Suprapubic skin (tissue), 4 donors: ENCODE results near the gene AGRP. TPM values are rescaled to one million over a fixed set of nuclear protein-coding genes. Genes with fewer than 3 reads are reported as not detected.
A peak's percentile ranks its signal among the peaks of the same experiment; 100 is the strongest.

Source experiments
- DNase-seq, 2 donors: peaks; one replicate each; pipeline ENCODE4 v3.0.0-alpha.2; 2019; ENCODE audit warnings: low spot score in 2 of 2
- H3K27ac ChIP-seq: fragments of 200-600 bp; sonication (generic); one replicate; pipeline ENCODE4 v1.5.1; 2019
- H3K27me3 ChIP-seq: fragments of 200-600 bp; sonication (generic); one replicate; pipeline ENCODE4 v1.5.1; 2019
- H3K36me3 ChIP-seq: fragments of 200-600 bp; sonication (generic); one replicate; pipeline ENCODE4 v1.5.1; 2019
- H3K4me1 ChIP-seq: fragments of 200-600 bp; sonication (generic); one replicate; pipeline ENCODE4 v1.5.1; 2019
- H3K4me3 ChIP-seq: fragments of 200-600 bp; sonication (generic); one replicate; pipeline ENCODE4 v1.5.1; 2019; ENCODE audit warnings: mild to moderate bottlenecking
- H3K9me3 ChIP-seq: fragments of 200-600 bp; sonication (generic); one replicate; pipeline ENCODE4 v1.5.1; 2019
- EP300 ChIP-seq: sonication (generic); formaldehyde crosslinking; IDR thresholded peaks from one replicate; pipeline ENCODE4 v1.6.1; 2017; ENCODE audit warnings: antibody characterized with exemption
- POLR2A ChIP-seq, 2 donors: fragments of 450-650 bp; IDR thresholded peaks; one replicate each; pipeline ENCODE4 v1.6.1; 2017; ENCODE audit warnings: antibody characterized with exemption in 2 of 2, mild to moderate bottlenecking in 2 of 2, moderate library complexity in 2 of 2
- POLR2AphosphoS5 ChIP-seq, 3 donors: sonication (generic); formaldehyde crosslinking; IDR thresholded peaks; one replicate each; pipeline ENCODE4 v1.6.1; 2017; ENCODE audit warnings: antibody characterized with exemption in 3 of 3
- WGBS: methylation state at CpG from one replicate; pipeline ENCODE4 v1.1.5; 2018; 5-methylcytosine and 5-hydroxymethylcytosine counted together
- total RNA-seq, 4 donors: library from RNA; depleted of rRNA; stranded (reverse); fragments of >200 nt; gene quantifications; one replicate each; pipeline ENCODE4 v1.1.0, GENCODE V29; 2016
- TF ChIP-seq, protein P1 (sequence below), 2 donors: fragments of 200-600 bp in 1 of 2; fragments of 450-650 bp in 1 of 2; sonication (generic) in 1 of 2; IDR thresholded peaks; one replicate each; pipeline ENCODE4 v1.5.1; 2016 to 2019; ENCODE audit warnings: antibody characterized with exemption in 2 of 2, mild to moderate bottlenecking in 1 of 2, moderate library complexity in 1 of 2

AGRP gene, protein sequence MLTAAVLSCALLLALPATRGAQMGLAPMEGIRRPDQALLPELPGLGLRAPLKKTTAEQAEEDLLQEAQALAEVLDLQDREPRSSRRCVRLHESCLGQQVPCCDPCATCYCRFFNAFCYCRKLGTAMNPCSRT
- not detected for total RNA-seq

DNA sequence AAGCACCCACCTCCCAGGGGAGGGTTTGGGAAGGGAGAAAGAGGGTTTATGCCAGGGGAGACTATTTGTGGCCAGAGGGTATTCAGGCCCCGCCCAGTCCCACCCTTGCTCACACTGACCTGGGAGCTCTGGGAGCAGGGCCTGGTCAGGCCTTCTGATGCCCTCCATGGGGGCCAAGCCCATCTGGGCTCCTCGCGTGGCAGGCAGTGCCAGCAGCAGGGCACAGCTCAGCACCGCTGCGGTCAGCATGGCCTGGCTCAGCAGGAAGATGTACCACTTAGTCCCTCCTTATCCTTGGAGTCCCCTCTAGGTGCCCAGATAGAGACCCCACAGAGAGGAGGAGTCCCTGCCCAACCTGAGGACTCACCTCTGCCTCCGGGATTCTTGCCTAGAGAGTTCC is at the start of gene AGRP:
Gene AGRP, minus strand, starts transcription at position 398 of the 400 bp plus-strand sequence. Its CDS starts 149 bp downstream, at position 249.
- H3K27ac ChIP-seq = peak within 1 kb of the TSS; percentile 20
- peaks cover 11% of the 10 kb centered on the region for H3K36me3 ChIP-seq
- 95% methylated on average over 4 of the region's 6 CpGs for WGBS
- H3K4me3 ChIP-seq = peak within 1 kb of the TSS; percentile 73
- TF ChIP-seq POLR2AphosphoS5 (IDR thresholded peaks at IDR 0.05) (no peak), EP300 (no peak), POLR2A (IDR thresholded peaks at IDR 0.05) (no peak)
- TF ChIP-seq, protein P1, sequence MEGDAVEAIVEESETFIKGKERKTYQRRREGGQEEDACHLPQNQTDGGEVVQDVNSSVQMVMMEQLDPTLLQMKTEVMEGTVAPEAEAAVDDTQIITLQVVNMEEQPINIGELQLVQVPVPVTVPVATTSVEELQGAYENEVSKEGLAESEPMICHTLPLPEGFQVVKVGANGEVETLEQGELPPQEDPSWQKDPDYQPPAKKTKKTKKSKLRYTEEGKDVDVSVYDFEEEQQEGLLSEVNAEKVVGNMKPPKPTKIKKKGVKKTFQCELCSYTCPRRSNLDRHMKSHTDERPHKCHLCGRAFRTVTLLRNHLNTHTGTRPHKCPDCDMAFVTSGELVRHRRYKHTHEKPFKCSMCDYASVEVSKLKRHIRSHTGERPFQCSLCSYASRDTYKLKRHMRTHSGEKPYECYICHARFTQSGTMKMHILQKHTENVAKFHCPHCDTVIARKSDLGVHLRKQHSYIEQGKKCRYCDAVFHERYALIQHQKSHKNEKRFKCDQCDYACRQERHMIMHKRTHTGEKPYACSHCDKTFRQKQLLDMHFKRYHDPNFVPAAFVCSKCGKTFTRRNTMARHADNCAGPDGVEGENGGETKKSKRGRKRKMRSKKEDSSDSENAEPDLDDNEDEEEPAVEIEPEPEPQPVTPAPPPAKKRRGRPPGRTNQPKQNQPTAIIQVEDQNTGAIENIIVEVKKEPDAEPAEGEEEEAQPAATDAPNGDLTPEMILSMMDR (IDR thresholded peaks at IDR 0.05) = no peak
- no peaks in the 10 kb centered on the region for H3K9me3 ChIP-seq
- no peaks in the 10 kb centered on the region for H3K27me3 ChIP-seq
- DNase-seq = no peak
- H3K4me1 ChIP-seq = peaks cover 45% of the 10 kb centered on the region

DNA sequence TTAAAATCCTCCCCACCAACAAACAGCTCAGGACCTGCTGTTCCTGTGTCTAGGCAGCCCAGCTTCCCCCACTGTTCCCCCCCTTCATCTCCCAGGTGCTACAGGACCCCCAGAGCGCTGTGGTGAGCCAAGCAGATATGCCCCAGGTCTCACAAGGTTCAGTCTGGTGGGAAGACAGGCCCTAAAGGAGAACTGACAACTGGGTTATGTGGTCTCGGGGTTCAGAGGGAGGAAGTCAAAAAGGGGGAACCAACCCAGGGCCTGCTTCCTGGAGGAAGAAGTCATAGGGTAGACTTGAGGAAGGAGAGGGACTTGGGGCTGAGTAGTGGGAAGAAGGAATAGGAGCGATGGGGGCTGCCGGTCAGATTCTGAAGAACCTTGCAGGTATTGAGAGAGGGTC is 47.9 kb upstream of the AGRP start:
- H3K36me3 ChIP-seq = no peaks in the 10 kb centered on the region
- H3K9me3 ChIP-seq = no peaks in the 10 kb centered on the region
- no peaks in the 10 kb centered on the region for H3K27me3 ChIP-seq
- peaks cover 62% of the 10 kb centered on the region for H3K4me1 ChIP-seq
- WGBS = 82% methylated on average over 4 of the region's 4 CpGs
- peak overlapping the region; percentile 87 for H3K4me3 ChIP-seq
- H3K27ac ChIP-seq = peak overlapping the region; percentile 78
- TF ChIP-seq POLR2AphosphoS5 (IDR thresholded peaks at IDR 0.05) (no peak), POLR2A (IDR thresholded peaks at IDR 0.05) (no peak), EP300 (no peak)
- TF ChIP-seq, protein P1 (IDR thresholded peaks at IDR 0.05) = no peak
- DNase-seq = no peak

DNA sequence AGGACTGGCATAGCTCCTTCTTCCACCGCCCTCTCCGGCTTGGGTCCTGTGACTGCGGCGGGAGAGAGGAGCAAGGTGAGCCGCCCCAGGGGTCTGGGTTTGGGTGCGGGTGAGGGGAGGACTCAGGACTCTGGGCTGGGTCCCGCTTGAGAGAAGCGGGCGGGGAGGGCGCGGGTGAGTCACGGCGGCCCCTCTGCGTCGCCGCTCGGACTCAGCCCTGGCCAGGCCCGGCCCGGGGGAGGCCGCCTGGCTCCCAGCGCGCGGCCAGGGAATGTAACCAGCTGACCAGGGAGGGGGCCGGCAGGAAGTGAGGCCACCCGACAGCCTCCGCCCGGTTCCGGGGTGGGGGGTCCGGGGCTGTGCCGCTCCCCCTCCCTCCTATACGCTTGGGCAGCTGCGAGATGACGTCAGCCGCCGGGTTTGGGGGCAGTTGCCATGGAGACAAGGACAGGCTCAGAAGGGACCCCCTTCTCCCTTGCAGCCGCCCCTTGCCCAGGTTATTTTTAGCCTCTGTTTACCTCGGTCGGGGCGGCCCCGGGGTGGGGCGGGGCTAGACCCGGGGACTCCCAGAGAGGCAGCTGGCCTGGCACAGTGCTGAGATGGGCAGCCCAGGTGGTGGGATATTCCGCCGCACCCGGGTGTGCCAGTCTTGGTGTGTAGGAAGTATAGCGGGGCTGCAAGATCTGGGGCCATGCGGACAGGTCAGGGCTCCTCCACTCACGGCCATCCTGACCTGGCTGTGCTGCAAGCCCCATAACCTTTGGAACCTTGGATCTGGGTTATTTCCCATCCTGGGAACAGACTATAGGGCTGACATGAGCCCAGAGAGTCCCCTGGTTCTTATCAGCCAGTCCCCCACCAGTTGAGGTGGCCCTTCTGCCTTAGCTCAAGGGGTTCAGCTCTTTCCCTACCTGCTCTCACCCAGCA is 46.9 kb upstream of the AGRP start:
- Histone ChIP-seq H3K36me3 (no peaks in the 10 kb centered on the region), H3K9me3 (no peaks in the 10 kb centered on the region), H3K4me1 (peaks cover 55% of the 10 kb centered on the region), H3K27ac (peak overlapping the region; percentile 78), H3K4me3 (peak overlapping the region; percentile 87), H3K27me3 (no peaks in the 10 kb centered on the region)
- peak; percentile 85 to 89 for DNase-seq
- TF ChIP-seq POLR2AphosphoS5 (IDR thresholded peaks at IDR 0.05) = no peak
- peak in 1 of 2 donors; percentile 25 for TF ChIP-seq POLR2A (IDR thresholded peaks at IDR 0.05)
- TF ChIP-seq EP300 = no peak
- 0% methylated on average over 2 of the region's 48 CpGs for WGBS

DNA sequence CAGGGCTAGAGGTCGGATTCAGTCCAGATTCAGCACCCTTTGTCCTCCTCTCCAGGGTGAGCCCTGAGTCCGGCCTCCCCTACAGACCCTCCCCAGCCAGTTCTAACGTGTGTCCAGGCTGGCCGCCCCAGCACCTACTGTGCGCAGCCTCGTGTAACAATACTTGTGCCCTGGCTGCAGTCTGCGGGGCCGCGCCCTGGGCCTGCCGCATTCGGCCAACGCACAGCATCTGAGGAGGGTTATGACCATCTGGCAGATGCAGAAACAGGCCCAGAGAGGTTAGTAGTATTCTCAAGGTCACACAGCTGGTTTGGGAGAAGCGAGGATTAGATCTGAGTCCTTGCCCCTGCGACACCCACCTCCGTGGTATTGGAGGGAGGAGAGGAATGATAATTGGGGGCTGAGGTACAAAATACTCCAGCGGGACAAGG is 46.2 kb upstream of the AGRP start:
- DNase-seq = no peak
- Histone ChIP-seq H3K4me1 (peaks cover 52% of the 10 kb centered on the region), H3K27ac (peak overlapping the region; percentile 78), H3K36me3 (no peaks in the 10 kb centered on the region), H3K9me3 (no peaks in the 10 kb centered on the region), H3K4me3 (peak overlapping the region; percentile 87), H3K27me3 (no peaks in the 10 kb centered on the region)
- 4% methylated on average over 13 of the region's 16 CpGs for WGBS
- TF ChIP-seq POLR2AphosphoS5 (IDR thresholded peaks at IDR 0.05) = no peak
- TF ChIP-seq, protein P1 (IDR thresholded peaks at IDR 0.05) = no peak

DNA sequence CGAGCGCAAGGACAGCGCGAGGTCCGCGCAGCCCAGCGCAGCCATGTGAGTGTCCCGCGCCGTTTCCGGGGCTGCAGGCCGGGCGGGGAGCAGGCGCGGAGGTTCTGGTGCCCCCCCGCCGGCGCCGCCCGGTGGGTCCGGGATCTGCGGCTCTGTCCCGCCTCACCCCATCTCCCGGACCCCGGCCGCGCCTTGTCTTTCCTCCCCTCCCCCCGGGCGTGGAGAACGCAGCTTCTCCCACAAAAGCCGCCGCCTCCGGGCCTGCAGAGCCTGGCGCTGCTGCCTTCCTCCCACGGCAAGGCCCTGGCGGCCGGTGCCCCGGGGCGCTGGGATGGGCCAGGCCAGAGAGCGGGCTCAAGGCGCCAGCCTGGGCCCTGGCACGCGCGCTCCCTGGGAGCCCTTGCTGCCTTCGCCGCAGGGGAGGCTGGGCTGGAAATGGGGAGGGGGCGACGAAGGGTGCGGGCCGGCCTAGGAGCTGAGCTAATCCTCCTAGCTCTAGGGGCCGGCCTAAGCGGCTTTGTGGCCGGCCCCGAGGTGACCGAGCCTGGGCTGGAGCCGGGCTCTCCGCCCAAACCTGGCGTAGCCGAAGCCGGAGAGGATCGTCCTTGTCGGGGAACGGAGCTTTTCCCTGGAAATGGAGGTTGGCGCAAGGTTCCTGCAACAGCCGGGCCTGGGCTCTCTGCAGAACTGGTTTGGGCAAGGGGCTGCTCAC is 45.7 kb upstream of the AGRP start:
- Histone ChIP-seq H3K27ac (peak overlapping the region; percentile 78), H3K4me3 (peak overlapping the region; percentile 87), H3K27me3 (no peaks in the 10 kb centered on the region), H3K36me3 (no peaks in the 10 kb centered on the region), H3K9me3 (no peaks in the 10 kb centered on the region), H3K4me1 (peaks cover 47% of the 10 kb centered on the region)
- DNase-seq = peak in 1 of 2 donors; percentile 80
- no peak for TF ChIP-seq POLR2A (IDR thresholded peaks at IDR 0.05)
- no peak for TF ChIP-seq EP300
- no peak for TF ChIP-seq POLR2AphosphoS5 (IDR thresholded peaks at IDR 0.05)
- TF ChIP-seq, protein P1 (IDR thresholded peaks at IDR 0.05) = no peak
- 0% methylated on average over 4 of the region's 65 CpGs for WGBS
